ENCODE results near the gene CREB5. TPM values are rescaled to one million over a fixed set of nuclear protein-coding genes. Genes with fewer than 3 reads are reported as not detected.

The CREB5 gene
- total and polyA plus RNA-seq, 2 experiments from 2014 or later: 2.4 to 4.4 TPM

DNA sequence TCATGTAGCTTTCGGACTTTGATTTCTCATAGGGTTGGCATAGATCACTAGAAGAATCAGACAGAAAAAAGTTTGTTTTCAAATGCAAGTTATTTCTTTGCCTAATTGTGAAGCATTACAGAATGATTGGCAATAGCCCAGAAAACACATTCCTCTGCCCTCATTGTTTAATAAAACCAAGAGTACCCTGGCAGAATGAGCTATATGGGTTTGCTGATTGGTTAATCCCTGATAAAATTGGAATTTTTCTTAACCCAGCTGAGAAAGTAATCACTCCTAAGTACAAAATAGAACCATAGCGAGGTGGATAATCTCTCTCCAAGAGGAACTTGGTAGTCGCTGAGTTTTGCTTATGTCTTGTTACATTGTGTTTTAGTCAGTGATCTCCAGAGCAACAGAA lies 30.9 kb upstream of the CREB5 start:
- Histone ChIP-seq H3K4me1 (ENCODE audit: insufficient read depth) (no peaks in the 10 kb centered on the region), H3F3A (replicated peaks; ENCODE audit: low read depth) (no peaks in the 10 kb centered on the region), H3K4me3 (no peak overlapping the region), H4K20me1 (replicated peaks; ENCODE audit: insufficient read depth) (no peaks in the 10 kb centered on the region), H3K27ac (ENCODE audit: low read depth) (no peak overlapping the region), H3K4me2 (no peak overlapping the region), H3K27me3 (ENCODE audit: insufficient read depth) (no peaks in the 10 kb centered on the region), H3K79me2 (replicated peaks; ENCODE audit: insufficient read depth) (no peaks in the 10 kb centered on the region), H3K9me2 (ENCODE audit: insufficient read depth) (peaks cover 9% of the 10 kb centered on the region; the same call in 1 of the 2 replicates), H2AFZ (no peak overlapping the region), H3K36me3 (ENCODE audit: insufficient read depth) (no peaks in the 10 kb centered on the region)
- no peaks in the 10 kb centered on the region for H3K36me3 Mint-ChIP-seq (ENCODE audit: low read depth)
- H3K4me1 Mint-ChIP-seq: no peaks in the 10 kb centered on the region; the same call in 2 of the 3 replicates
- H3K27ac Mint-ChIP-seq: no peak overlapping the region
- DNase-seq (ENCODE audit: low spot score): no peak
- no peak for ATAC-seq
- no peaks in the 10 kb centered on the region for H3K9me3 Mint-ChIP-seq
- H3K4me3 Mint-ChIP-seq: no peak overlapping the region
- no peaks in the 10 kb centered on the region for H3K27me3 Mint-ChIP-seq (ENCODE audit: insufficient read depth, low read depth, poor library complexity)
- TF ChIP-seq, protein P1, sequence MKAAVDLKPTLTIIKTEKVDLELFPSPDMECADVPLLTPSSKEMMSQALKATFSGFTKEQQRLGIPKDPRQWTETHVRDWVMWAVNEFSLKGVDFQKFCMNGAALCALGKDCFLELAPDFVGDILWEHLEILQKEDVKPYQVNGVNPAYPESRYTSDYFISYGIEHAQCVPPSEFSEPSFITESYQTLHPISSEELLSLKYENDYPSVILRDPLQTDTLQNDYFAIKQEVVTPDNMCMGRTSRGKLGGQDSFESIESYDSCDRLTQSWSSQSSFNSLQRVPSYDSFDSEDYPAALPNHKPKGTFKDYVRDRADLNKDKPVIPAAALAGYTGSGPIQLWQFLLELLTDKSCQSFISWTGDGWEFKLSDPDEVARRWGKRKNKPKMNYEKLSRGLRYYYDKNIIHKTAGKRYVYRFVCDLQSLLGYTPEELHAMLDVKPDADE (IDR thresholded peaks at IDR 0.05): no peak
- TF ChIP-seq EZH2 (IDR thresholded peaks at IDR 0.05; ENCODE audit: low read depth, unreplicated experiment) (no peak), POLR2AphosphoS5 (IDR thresholded peaks at IDR 0.05; ENCODE audit: low read depth) (no peak), NANOG (IDR thresholded peaks at IDR 0.05; ENCODE audit: borderline replicate concordance) (no peak), JUNB (IDR thresholded peaks at IDR 0.05; ENCODE audit: unreplicated experiment) (no peak), CREB1 (CRISPR knock-in tag; IDR thresholded peaks at IDR 0.05; ENCODE audit: low read depth) (no peak), STAT1 (IDR thresholded peaks at IDR 0.05; ENCODE audit: unreplicated experiment) (no peak), ZNF114 (CRISPR knock-in tag; IDR thresholded peaks at IDR 0.05) (no peak), EZH2phosphoT487 (IDR thresholded peaks at IDR 0.05; ENCODE audit: unreplicated experiment) (no peak), ZNF331 (CRISPR knock-in tag; IDR thresholded peaks at IDR 0.05; ENCODE audit: low read depth) (no peak)
- TF ChIP-seq, protein P2, sequence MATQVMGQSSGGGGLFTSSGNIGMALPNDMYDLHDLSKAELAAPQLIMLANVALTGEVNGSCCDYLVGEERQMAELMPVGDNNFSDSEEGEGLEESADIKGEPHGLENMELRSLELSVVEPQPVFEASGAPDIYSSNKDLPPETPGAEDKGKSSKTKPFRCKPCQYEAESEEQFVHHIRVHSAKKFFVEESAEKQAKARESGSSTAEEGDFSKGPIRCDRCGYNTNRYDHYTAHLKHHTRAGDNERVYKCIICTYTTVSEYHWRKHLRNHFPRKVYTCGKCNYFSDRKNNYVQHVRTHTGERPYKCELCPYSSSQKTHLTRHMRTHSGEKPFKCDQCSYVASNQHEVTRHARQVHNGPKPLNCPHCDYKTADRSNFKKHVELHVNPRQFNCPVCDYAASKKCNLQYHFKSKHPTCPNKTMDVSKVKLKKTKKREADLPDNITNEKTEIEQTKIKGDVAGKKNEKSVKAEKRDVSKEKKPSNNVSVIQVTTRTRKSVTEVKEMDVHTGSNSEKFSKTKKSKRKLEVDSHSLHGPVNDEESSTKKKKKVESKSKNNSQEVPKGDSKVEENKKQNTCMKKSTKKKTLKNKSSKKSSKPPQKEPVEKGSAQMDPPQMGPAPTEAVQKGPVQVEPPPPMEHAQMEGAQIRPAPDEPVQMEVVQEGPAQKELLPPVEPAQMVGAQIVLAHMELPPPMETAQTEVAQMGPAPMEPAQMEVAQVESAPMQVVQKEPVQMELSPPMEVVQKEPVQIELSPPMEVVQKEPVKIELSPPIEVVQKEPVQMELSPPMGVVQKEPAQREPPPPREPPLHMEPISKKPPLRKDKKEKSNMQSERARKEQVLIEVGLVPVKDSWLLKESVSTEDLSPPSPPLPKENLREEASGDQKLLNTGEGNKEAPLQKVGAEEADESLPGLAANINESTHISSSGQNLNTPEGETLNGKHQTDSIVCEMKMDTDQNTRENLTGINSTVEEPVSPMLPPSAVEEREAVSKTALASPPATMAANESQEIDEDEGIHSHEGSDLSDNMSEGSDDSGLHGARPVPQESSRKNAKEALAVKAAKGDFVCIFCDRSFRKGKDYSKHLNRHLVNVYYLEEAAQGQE (IDR thresholded peaks at IDR 0.05; ENCODE audit: unreplicated experiment): no peak
- TF ChIP-seq, protein P3, sequence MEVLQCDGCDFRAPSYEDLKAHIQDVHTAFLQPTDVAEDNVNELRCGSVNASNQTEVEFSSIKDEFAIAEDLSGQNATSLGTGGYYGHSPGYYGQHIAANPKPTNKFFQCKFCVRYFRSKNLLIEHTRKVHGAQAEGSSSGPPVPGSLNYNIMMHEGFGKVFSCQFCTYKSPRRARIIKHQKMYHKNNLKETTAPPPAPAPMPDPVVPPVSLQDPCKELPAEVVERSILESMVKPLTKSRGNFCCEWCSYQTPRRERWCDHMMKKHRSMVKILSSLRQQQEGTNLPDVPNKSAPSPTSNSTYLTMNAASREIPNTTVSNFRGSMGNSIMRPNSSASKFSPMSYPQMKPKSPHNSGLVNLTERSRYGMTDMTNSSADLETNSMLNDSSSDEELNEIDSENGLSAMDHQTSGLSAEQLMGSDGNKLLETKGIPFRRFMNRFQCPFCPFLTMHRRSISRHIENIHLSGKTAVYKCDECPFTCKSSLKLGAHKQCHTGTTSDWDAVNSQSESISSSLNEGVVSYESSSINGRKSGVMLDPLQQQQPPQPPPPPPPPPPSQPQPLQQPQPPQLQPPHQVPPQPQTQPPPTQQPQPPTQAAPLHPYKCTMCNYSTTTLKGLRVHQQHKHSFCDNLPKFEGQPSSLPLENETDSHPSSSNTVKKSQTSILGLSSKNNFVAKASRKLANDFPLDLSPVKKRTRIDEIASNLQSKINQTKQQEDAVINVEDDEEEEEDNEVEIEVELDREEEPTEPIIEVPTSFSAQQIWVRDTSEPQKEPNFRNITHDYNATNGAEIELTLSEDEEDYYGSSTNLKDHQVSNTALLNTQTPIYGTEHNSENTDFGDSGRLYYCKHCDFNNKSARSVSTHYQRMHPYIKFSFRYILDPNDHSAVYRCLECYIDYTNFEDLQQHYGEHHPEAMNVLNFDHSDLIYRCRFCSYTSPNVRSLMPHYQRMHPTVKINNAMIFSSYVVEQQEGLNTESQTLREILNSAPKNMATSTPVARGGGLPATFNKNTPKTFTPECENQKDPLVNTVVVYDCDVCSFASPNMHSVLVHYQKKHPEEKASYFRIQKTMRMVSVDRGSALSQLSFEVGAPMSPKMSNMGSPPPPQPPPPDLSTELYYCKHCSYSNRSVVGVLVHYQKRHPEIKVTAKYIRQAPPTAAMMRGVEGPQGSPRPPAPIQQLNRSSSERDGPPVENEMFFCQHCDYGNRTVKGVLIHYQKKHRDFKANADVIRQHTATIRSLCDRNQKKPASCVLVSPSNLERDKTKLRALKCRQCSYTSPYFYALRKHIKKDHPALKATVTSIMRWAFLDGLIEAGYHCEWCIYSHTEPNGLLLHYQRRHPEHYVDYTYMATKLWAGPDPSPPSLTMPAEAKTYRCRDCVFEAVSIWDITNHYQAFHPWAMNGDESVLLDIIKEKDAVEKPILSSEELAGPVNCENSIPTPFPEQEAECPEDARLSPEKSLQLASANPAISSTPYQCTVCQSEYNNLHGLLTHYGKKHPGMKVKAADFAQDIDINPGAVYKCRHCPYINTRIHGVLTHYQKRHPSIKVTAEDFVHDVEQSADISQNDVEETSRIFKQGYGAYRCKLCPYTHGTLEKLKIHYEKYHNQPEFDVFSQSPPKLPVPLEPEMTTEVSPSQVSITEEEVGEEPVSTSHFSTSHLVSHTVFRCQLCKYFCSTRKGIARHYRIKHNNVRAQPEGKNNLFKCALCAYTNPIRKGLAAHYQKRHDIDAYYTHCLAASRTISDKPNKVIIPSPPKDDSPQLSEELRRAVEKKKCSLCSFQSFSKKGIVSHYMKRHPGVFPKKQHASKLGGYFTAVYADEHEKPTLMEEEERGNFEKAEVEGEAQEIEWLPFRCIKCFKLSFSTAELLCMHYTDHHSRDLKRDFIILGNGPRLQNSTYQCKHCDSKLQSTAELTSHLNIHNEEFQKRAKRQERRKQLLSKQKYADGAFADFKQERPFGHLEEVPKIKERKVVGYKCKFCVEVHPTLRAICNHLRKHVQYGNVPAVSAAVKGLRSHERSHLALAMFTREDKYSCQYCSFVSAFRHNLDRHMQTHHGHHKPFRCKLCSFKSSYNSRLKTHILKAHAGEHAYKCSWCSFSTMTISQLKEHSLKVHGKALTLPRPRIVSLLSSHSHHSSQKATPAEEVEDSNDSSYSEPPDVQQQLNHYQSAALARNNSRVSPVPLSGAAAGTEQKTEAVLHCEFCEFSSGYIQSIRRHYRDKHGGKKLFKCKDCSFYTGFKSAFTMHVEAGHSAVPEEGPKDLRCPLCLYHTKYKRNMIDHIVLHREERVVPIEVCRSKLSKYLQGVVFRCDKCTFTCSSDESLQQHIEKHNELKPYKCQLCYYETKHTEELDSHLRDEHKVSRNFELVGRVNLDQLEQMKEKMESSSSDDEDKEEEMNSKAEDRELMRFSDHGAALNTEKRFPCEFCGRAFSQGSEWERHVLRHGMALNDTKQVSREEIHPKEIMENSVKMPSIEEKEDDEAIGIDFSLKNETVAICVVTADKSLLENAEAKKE (CRISPR knock-in tag; IDR thresholded peaks at IDR 0.05): no peak
- TF ChIP-seq, protein P4, sequence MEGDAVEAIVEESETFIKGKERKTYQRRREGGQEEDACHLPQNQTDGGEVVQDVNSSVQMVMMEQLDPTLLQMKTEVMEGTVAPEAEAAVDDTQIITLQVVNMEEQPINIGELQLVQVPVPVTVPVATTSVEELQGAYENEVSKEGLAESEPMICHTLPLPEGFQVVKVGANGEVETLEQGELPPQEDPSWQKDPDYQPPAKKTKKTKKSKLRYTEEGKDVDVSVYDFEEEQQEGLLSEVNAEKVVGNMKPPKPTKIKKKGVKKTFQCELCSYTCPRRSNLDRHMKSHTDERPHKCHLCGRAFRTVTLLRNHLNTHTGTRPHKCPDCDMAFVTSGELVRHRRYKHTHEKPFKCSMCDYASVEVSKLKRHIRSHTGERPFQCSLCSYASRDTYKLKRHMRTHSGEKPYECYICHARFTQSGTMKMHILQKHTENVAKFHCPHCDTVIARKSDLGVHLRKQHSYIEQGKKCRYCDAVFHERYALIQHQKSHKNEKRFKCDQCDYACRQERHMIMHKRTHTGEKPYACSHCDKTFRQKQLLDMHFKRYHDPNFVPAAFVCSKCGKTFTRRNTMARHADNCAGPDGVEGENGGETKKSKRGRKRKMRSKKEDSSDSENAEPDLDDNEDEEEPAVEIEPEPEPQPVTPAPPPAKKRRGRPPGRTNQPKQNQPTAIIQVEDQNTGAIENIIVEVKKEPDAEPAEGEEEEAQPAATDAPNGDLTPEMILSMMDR (conservative IDR thresholded peaks at IDR 0.05; ENCODE audit: low read depth in 2 of 2): no peak
